A549 (cell line): ENCODE results near the gene PARP8. TPM values are rescaled to one million over a fixed set of nuclear protein-coding genes. Genes with fewer than 3 reads are reported as not detected.

Source experiments
- ATAC-seq, 2 experiments: fragments of 200-7000 bp in 1 of 2; fragments of >200 bp in 1 of 2; cut with Nextera tagmentation in 1 of 2; cut with Tn5 transposase in 1 of 2; 3 replicates each; pipeline versions ENCODE4 v1.8.0 to v1.9.1; 2018 to 2020; ENCODE audit warnings: mild to moderate bottlenecking in 1 of 2, moderate library complexity in 1 of 2
- CTCF ChIA-PET: fragments of 300-600 bp; sonication (Branson Sonifier 250); formaldehyde crosslinking; extraction: SDS; loops from one replicate; lab custom pipeline; 2021; ENCODE audit warnings: antibody characterized with exemption, inconsistent platforms; lab: Yijun Ruan, JAX
- POLR2A ChIA-PET: fragments of 350-600 bp; formaldehyde crosslinking; extraction: SDS; loops from one replicate; lab custom pipeline; 2021; ENCODE audit warnings: antibody characterized with exemption, inconsistent platforms; lab: Yijun Ruan, JAX
- DNase-seq, 2 experiments: peaks; one replicate each; pipeline versions ENCODE4 v3.0.0 to v3.0.0-alpha.2; 2011 to 2016; ENCODE audit warnings: low read depth in 1 of 2, low spot score in 1 of 2
- FAIRE-seq: peaks from 2 replicates; lab custom pipeline; 2011; peaks lifted over from hg19 to GRCh38; lab: Jason Lieb, UNC
- H3K27ac ChIP-seq, 2 experiments: fragments of >200 bp; sonication (Bioruptor Twin); formaldehyde crosslinking; 3 replicates each; pipeline ENCODE4 v1.5.1; 2016 to 2017
- H3K4me1 ChIP-seq: fragments of >200 bp; sonication (Bioruptor Twin); formaldehyde crosslinking; 3 replicates; pipeline ENCODE4 v1.6.1; 2016
- H3K4me2 ChIP-seq: fragments of >200 bp; sonication (Bioruptor Twin); formaldehyde crosslinking; 3 replicates; pipeline ENCODE4 v1.6.1; 2016
- H3K4me3 ChIP-seq: fragments of >200 bp; sonication (Bioruptor Twin); formaldehyde crosslinking; 3 replicates; pipeline ENCODE4 v1.5.1; 2016
- H3K9me3 ChIP-seq: fragments of >200 bp; sonication (Bioruptor Twin); formaldehyde crosslinking; 3 replicates; pipeline ENCODE4 v1.6.1; 2016
- CBX2 ChIP-seq: fragments of 200-600 bp; sonication (generic); IDR thresholded peaks from 2 replicates; pipeline ENCODE4 v1.6.1; 2016; ENCODE audit warnings: low read depth, mild to moderate bottlenecking, borderline replicate concordance
- EHF ChIP-seq: fragments of 250-450 bp; sonication (Bioruptor Pico); IDR thresholded peaks from 2 replicates; pipeline ENCODE4 v1.5.0; 2020; ENCODE audit warnings: mild to moderate bottlenecking
- ESRRA ChIP-seq: fragments of 150-350 bp; IDR thresholded peaks from 2 replicates; pipeline ENCODE4 v1.6.1; 2014; ENCODE audit warnings: mild to moderate bottlenecking, low read length, borderline replicate concordance
- HEYL ChIP-seq: fragments of 250-450 bp; sonication (Bioruptor Pico); IDR thresholded peaks from 2 replicates; pipeline ENCODE4 v1.8.0; 2021; ENCODE audit warnings: mild to moderate bottlenecking, moderate library complexity
- HOXB13 ChIP-seq: fragments of 250-450 bp; sonication (Bioruptor Pico); IDR thresholded peaks from 2 replicates; pipeline ENCODE4 v1.5.0; 2020; ENCODE audit warnings: low read depth, mild to moderate bottlenecking, moderate library complexity
- HOXB5 ChIP-seq: fragments of 250-450 bp; sonication (Bioruptor Pico); IDR thresholded peaks from 2 replicates; pipeline ENCODE4 v1.5.0; 2020; ENCODE audit warnings: mild to moderate bottlenecking, moderate library complexity
- JUNB ChIP-seq: fragments of >200 bp; sonication (Bioruptor Twin); formaldehyde crosslinking; IDR thresholded peaks from 2 replicates; pipeline ENCODE4 v1.6.1; 2016
- KDM1A ChIP-seq: fragments of 200-600 bp; sonication (generic); IDR thresholded peaks from 2 replicates; pipeline ENCODE4 v1.6.1; 2016; ENCODE audit warnings: low read depth, mild to moderate bottlenecking
- MAFK ChIP-seq: fragments of 450-650 bp; IDR thresholded peaks from 2 replicates; pipeline ENCODE4 v1.6.1; 2014; ENCODE audit not compliant: partially characterized antibody
- MYC ChIP-seq: IDR thresholded peaks from 2 replicates; pipeline ENCODE4 v1.6.1; 2012; ENCODE audit warnings: mild to moderate bottlenecking, inconsistent platforms, low read length, improper control_type of control experiment, borderline replicate concordance
- NPAS2 ChIP-seq: fragments of 250-450 bp; sonication (Bioruptor Pico); IDR thresholded peaks from 2 replicates; pipeline ENCODE4 v1.8.0; 2022; ENCODE audit warnings: mild to moderate bottlenecking, moderate library complexity, borderline replicate concordance
- PHF8 ChIP-seq: fragments of 200-600 bp; sonication (generic); IDR thresholded peaks from 2 replicates; pipeline ENCODE4 v1.6.1; 2016; ENCODE audit warnings: low read depth, mild to moderate bottlenecking, antibody characterized with exemption, moderate library complexity, borderline replicate concordance
- POLR2A ChIP-seq: IDR thresholded peaks from 2 replicates; pipeline ENCODE4 v1.6.1; 2012; ENCODE audit warnings: mild to moderate bottlenecking, low read length
- RAD21 ChIP-seq, 2 experiments: fragments of >200 bp in 1 of 2; sonication (Bioruptor Twin) in 1 of 2; formaldehyde crosslinking in 1 of 2; IDR thresholded peaks in 1 of 2; conservative IDR thresholded peaks in 1 of 2; 2 replicates in 1 of 2; 3 replicates in 1 of 2; pipeline ENCODE4 v1.6.1; 2012 to 2018; ENCODE audit warnings: inconsistent platforms in 1 of 2
- SMC3 ChIP-seq: fragments of >200 bp; sonication (Bioruptor Twin); formaldehyde crosslinking; IDR thresholded peaks from 3 replicates; pipeline ENCODE4 v1.6.1; 2018; ENCODE audit warnings: inconsistent platforms
- WGBS: methylation state at CpG from one replicate; pipeline ENCODE4 v1.1.6; 2017; ENCODE audit errors: missing lambda C conversion rate; 5-methylcytosine and 5-hydroxymethylcytosine counted together
- polyA plus RNA-seq, 4 experiments: library from polyadenylated mRNA; depleted of rRNA in 3 of 4; stranded (reverse); fragments of >200 nt; fragmentation: RNase III in 1 of 4; extraction: RNeasy Plus Mini Kit Qiagen cat#74134 plus additional on column Dnase treatment in 1 of 4; gene quantifications; 2 replicates in 3 of 4; 3 replicates in 1 of 4; pipeline ENCODE4 v1.2.3, GENCODE V29; 2011 to 2017
- TF ChIP-seq, protein P1 (sequence below): fragments of >200 bp; sonication (Bioruptor Twin); formaldehyde crosslinking; IDR thresholded peaks from 3 replicates; pipeline ENCODE4 v1.5.1; 2016
- TF ChIP-seq, protein P2 (sequence below): fragments of 250-450 bp; sonication (Bioruptor Pico); IDR thresholded peaks from 2 replicates; pipeline ENCODE4 v1.5.0; 2020; ENCODE audit warnings: low read depth, mild to moderate bottlenecking, moderate library complexity
- TF ChIP-seq, protein P3 (sequence below): IDR thresholded peaks from 2 replicates; pipeline ENCODE4 v1.6.1; 2012; ENCODE audit warnings: low read depth, borderline replicate concordance
- TF ChIP-seq, protein P4 (sequence below): fragments of >200 bp; sonication (Bioruptor Twin); formaldehyde crosslinking; IDR thresholded peaks from 3 replicates; pipeline ENCODE4 v1.6.1; 2016
- TF ChIP-seq, protein P5 (sequence below): fragments of 200-600 bp; sonication (generic); IDR thresholded peaks from 2 replicates; pipeline ENCODE4 v1.6.1; 2016; ENCODE audit warnings: antibody characterized with exemption, mild to moderate bottlenecking, moderate library complexity

PARP8 gene
- polyA plus RNA-seq, 2 of the 4 experiments (the other 2 are of a cell fraction), result 0.01 to 0.48 TPM

DNA sequence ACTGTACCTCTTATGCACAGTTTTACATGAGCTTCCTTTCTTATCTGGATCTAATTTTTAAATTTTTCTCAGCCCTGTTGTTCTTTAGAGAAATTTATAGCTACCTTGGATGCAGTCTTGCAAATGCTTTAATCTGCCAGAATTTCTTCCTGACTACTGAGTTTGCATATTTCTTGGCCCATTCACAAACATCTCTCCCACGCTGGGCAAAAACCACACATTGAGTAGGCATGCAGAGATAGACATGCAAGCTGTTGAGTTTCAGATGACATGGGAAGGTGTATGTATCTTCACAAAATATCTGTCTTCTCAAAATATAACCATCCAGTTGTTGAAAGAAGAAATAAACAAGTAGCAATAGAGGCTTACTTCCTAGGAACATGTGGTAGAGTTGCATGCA is 101.2 kb downstream of the PARP8 start:
- CTCF ChIA-PET, result interaction anchor here (1.0 kb wide), 1 partner anchor 16 kb away, joined by 3 read pairs; no protein-coding TSS in a partner anchor
- no peak for ATAC-seq

DNA sequence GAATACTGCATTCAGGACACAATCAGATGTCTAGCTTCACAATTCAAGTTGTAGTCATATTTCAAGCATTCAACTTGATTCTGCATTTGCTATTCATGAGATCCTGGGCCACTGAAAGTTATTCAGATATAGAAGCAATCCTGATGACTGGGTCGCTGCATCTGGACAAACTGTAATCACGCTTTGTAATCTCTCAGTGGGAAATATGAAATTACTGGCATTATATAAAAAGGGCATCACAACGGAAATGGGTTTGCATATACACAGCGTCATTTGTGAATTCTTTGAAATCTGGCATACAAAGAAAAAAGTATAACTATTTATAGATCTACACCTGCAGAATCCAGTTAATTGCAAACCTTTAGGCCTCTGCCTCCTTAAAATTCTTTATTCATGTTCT is 102.2 kb downstream of the PARP8 start:
- no peak overlapping the region for H3K4me3 ChIP-seq
- ATAC-seq, result no peak
- ChIA-PET POLR2A (no interaction called here), CTCF (no interaction called here)
- TF ChIP-seq ESRRA (no peak), PHF8 (no peak), HEYL (CRISPR knock-in tag) (no peak), HOXB5 (CRISPR knock-in tag) (no peak), NPAS2 (CRISPR knock-in tag) (no peak), JUNB (no peak), RAD21 (conservative IDR thresholded peaks at IDR 0.05 in 1 of 2, IDR thresholded peaks at IDR 0.05 in 1 of 2) (no peak), MYC (no peak), SMC3 (no peak), EHF (CRISPR knock-in tag) (no peak), KDM1A (no peak), MAFK (no peak), CBX2 (no peak), HOXB13 (CRISPR knock-in tag) (no peak), POLR2A (no peak)
- TF ChIP-seq, protein P1, sequence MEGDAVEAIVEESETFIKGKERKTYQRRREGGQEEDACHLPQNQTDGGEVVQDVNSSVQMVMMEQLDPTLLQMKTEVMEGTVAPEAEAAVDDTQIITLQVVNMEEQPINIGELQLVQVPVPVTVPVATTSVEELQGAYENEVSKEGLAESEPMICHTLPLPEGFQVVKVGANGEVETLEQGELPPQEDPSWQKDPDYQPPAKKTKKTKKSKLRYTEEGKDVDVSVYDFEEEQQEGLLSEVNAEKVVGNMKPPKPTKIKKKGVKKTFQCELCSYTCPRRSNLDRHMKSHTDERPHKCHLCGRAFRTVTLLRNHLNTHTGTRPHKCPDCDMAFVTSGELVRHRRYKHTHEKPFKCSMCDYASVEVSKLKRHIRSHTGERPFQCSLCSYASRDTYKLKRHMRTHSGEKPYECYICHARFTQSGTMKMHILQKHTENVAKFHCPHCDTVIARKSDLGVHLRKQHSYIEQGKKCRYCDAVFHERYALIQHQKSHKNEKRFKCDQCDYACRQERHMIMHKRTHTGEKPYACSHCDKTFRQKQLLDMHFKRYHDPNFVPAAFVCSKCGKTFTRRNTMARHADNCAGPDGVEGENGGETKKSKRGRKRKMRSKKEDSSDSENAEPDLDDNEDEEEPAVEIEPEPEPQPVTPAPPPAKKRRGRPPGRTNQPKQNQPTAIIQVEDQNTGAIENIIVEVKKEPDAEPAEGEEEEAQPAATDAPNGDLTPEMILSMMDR, result no peak
- TF ChIP-seq, protein P2, sequence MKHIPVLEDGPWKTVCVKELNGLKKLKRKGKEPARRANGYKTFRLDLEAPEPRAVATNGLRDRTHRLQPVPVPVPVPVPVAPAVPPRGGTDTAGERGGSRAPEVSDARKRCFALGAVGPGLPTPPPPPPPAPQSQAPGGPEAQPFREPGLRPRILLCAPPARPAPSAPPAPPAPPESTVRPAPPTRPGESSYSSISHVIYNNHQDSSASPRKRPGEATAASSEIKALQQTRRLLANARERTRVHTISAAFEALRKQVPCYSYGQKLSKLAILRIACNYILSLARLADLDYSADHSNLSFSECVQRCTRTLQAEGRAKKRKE (CRISPR knock-in tag), result no peak
- TF ChIP-seq, protein P3, sequence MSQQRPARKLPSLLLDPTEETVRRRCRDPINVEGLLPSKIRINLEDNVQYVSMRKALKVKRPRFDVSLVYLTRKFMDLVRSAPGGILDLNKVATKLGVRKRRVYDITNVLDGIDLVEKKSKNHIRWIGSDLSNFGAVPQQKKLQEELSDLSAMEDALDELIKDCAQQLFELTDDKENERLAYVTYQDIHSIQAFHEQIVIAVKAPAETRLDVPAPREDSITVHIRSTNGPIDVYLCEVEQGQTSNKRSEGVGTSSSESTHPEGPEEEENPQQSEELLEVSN, result no peak
- TF ChIP-seq, protein P4, sequence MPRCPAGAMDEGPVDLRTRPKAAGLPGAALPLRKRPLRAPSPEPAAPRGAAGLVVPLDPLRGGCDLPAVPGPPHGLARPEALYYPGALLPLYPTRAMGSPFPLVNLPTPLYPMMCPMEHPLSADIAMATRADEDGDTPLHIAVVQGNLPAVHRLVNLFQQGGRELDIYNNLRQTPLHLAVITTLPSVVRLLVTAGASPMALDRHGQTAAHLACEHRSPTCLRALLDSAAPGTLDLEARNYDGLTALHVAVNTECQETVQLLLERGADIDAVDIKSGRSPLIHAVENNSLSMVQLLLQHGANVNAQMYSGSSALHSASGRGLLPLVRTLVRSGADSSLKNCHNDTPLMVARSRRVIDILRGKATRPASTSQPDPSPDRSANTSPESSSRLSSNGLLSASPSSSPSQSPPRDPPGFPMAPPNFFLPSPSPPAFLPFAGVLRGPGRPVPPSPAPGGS, result no peak
- no peak overlapping the region for H3K27ac ChIP-seq
- WGBS, result 5% methylated on average over 4 of the region's 4 CpGs
- no peak for FAIRE-seq
- H3K4me1 ChIP-seq, result no peaks in the 10 kb centered on the region
- H3K9me3 ChIP-seq, result no peaks in the 10 kb centered on the region
- no peak for DNase-seq
- no peak overlapping the region for H3K4me2 ChIP-seq

More for the DNA sequence above, 101.2 kb downstream of the PARP8 start:
- H3K27ac ChIP-seq, result no peak overlapping the region
- FAIRE-seq, result no peak
- H3K9me3 ChIP-seq, result no peaks in the 10 kb centered on the region
- no peaks in the 10 kb centered on the region for H3K4me1 ChIP-seq
- no peak overlapping the region for H3K4me3 ChIP-seq
- TF ChIP-seq, protein P5, sequence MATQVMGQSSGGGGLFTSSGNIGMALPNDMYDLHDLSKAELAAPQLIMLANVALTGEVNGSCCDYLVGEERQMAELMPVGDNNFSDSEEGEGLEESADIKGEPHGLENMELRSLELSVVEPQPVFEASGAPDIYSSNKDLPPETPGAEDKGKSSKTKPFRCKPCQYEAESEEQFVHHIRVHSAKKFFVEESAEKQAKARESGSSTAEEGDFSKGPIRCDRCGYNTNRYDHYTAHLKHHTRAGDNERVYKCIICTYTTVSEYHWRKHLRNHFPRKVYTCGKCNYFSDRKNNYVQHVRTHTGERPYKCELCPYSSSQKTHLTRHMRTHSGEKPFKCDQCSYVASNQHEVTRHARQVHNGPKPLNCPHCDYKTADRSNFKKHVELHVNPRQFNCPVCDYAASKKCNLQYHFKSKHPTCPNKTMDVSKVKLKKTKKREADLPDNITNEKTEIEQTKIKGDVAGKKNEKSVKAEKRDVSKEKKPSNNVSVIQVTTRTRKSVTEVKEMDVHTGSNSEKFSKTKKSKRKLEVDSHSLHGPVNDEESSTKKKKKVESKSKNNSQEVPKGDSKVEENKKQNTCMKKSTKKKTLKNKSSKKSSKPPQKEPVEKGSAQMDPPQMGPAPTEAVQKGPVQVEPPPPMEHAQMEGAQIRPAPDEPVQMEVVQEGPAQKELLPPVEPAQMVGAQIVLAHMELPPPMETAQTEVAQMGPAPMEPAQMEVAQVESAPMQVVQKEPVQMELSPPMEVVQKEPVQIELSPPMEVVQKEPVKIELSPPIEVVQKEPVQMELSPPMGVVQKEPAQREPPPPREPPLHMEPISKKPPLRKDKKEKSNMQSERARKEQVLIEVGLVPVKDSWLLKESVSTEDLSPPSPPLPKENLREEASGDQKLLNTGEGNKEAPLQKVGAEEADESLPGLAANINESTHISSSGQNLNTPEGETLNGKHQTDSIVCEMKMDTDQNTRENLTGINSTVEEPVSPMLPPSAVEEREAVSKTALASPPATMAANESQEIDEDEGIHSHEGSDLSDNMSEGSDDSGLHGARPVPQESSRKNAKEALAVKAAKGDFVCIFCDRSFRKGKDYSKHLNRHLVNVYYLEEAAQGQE, result no peak
- TF ChIP-seq, all 56 proteins: peak for 0
- H3K4me2 ChIP-seq, result no peak overlapping the region
- no peak for DNase-seq
- WGBS, result 0% methylated on average over 1 of the region's 1 CpG
- POLR2A ChIA-PET, result no interaction called here
